ENCODE data around the gene HBS1L.

Gene HBS1L

DNA sequence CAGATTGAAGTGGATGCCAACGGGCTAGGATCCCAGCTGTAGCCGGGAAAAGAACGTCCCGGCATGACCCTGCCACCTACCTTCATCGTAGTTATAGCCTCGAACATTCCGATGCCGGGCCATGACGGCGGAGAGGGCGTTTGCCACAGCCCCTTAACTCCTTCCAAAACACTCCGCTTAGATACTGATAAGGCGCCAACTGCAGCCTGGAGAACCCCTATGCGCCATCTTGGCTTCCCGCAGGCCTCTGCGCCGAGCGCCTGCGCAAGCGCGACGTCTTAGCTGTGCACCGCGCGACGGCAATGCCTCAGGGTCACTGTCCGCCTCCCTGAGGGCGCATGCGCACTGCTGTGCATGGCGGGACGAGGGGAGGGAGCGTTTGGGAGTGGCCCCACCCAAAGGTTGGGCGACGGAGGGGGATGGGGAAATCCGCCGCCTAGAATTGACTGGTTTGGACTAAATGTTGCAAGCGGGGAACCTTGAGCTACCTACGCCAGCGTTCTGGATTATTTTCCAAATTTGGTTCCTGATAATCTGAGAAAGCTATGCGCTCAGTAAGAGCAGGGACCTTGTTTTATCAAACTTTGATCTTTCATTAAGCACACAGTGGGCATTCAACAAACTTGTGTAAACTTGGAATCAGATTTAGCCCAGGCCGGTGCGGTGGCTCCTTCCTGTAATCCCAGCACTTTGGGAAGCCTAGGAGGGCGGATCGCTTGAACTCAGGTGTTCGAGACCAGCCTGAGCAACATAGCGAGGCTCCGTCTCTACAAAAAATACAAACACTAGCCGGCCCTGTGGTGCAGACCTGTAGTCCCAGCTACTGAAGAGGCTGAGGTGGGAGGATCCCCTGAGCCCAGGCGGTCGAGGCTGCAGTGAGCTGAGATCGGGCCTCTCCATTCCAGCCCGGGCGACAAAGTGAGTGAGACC, at the start of gene HBS1L:
TSS of gene HBS1L (minus strand) at position 254 of the 930 bp plus-strand sequence. CDS start at position 123, 131 bp downstream.
- H3K27ac Mint-ChIP-seq: peak within 1 kb of the TSS; percentile 99
- peak within 1 kb of the TSS; percentile 94 to 97 for H3K4me3 Mint-ChIP-seq
- H3K9me3 Mint-ChIP-seq: no peaks in the 10 kb centered on the region
- no peaks in the 10 kb centered on the region for H3K27me3 Mint-ChIP-seq
- H3K4me1 Mint-ChIP-seq: peaks cover 12 to 34% of the 10 kb centered on the region in 2 donors
- peaks cover 9 to 12% of the 10 kb centered on the region in 2 donors for H3K36me3 Mint-ChIP-seq
- peak; percentile 98 for ATAC-seq (replicated peaks)
- peak; percentile 98 for DNase-seq

- Mint-ChIP-seq H3K4me3 (no peak overlapping the region), H3K9me3 (peaks cover 0 to 3% of the 10 kb centered on the region in 2 donors), H3K27me3 (peaks cover 4% of the 10 kb centered on the region in 2 donors), H3K4me1 (peaks cover 17 to 28% of the 10 kb centered on the region in 2 donors), H3K27ac (no peak overlapping the region), H3K36me3 (peaks cover 0 to 3% of the 10 kb centered on the region in 2 donors)
- DNase-seq (no peak), ATAC-seq (replicated peaks) (no peak)
Observed at GRCh38 chr6:135104199-135104598, 49.6 kb upstream of the HBS1L start.

GRCh38 chr6:135102191-135102590, 47.6 kb upstream of the HBS1L start:
- ATAC-seq (replicated peaks) (no peak), DNase-seq (no peak)
- H3K9me3 Mint-ChIP-seq: peaks cover 0 to 3% of the 10 kb centered on the region in 2 donors
- H3K4me1 Mint-ChIP-seq: peaks cover 14 to 28% of the 10 kb centered on the region in 2 donors
- peaks cover 4% of the 10 kb centered on the region in 2 donors for H3K27me3 Mint-ChIP-seq
- H3K36me3 Mint-ChIP-seq: peaks cover 0 to 3% of the 10 kb centered on the region in 2 donors
- H3K27ac Mint-ChIP-seq: no peak overlapping the region
- no peak overlapping the region for H3K4me3 Mint-ChIP-seq

DNA sequence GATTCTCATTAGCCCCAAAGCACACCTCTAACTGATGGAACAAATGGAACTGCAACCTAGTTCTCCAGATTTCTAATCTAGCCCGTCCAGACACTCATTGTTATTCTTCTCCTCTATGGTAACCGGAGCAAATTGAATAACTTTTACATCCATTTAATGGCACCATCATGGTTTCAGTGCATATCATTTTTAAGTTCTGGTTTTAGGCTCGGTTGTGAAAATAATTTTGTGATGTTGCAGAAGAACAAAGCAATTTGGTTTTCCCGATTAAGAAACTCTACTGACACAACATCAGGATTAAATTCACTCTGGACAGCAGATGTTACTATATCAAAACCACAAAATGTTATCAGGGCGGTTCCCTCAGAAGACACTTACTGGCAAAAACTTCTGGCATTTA, 42.5 kb upstream of the HBS1L start:
- ATAC-seq (replicated peaks): no peak

GRCh38 chr6:135096403-135097130, 41.9 kb upstream of the HBS1L start:
- Mint-ChIP-seq H3K4me3 (no peak overlapping the region), H3K4me1 (peaks cover 8 to 23% of the 10 kb centered on the region in 2 donors), H3K27ac (no peak overlapping the region), H3K9me3 (no peaks in the 10 kb centered on the region), H3K36me3 (no peaks in the 10 kb centered on the region), H3K27me3 (peaks cover 0 to 4% of the 10 kb centered on the region in 2 donors)
- DNase-seq (no peak), ATAC-seq (replicated peaks) (no peak)

More for the DNA sequence above, 42.5 kb upstream of the HBS1L start:
- H3K36me3 Mint-ChIP-seq: no peaks in the 10 kb centered on the region
- H3K4me3 Mint-ChIP-seq: no peak overlapping the region
- H3K27ac Mint-ChIP-seq: no peak overlapping the region
- no peaks in the 10 kb centered on the region for H3K9me3 Mint-ChIP-seq
- H3K4me1 Mint-ChIP-seq: peaks cover 8 to 29% of the 10 kb centered on the region in 2 donors
- peaks cover 0 to 4% of the 10 kb centered on the region in 2 donors for H3K27me3 Mint-ChIP-seq
- no peak for DNase-seq

- no peaks in the 10 kb centered on the region for H3K9me3 Mint-ChIP-seq
- H3K27me3 Mint-ChIP-seq: peaks cover 0 to 4% of the 10 kb centered on the region in 2 donors
- no peak for DNase-seq
- H3K4me1 Mint-ChIP-seq: peaks cover 7 to 26% of the 10 kb centered on the region in 2 donors
- no peak overlapping the region for H3K27ac Mint-ChIP-seq
- ATAC-seq (replicated peaks): no peak
- H3K4me3 Mint-ChIP-seq: no peak overlapping the region
- H3K36me3 Mint-ChIP-seq: no peaks in the 10 kb centered on the region
Observed at GRCh38 chr6:135095716-135096115, 41.1 kb upstream of the HBS1L start.

- Mint-ChIP-seq H3K36me3 (no peaks in the 10 kb centered on the region), H3K27ac (no peak overlapping the region), H3K4me1 (peaks cover 9 to 33% of the 10 kb centered on the region in 2 donors), H3K9me3 (no peaks in the 10 kb centered on the region), H3K27me3 (no peaks in the 10 kb centered on the region), H3K4me3 (peak overlapping the region in 1 of 2 donors; percentile 51)
- DNase-seq (no peak), ATAC-seq (replicated peaks) (peak; percentile 84 to 89)
Observed at GRCh38 chr6:135094403-135094821, 39.8 kb upstream of the HBS1L start.

- no peaks in the 10 kb centered on the region for H3K9me3 Mint-ChIP-seq
- H3K4me3 Mint-ChIP-seq: no peak overlapping the region
- no peaks in the 10 kb centered on the region for H3K27me3 Mint-ChIP-seq
- DNase-seq: no peak
- no peak overlapping the region for H3K27ac Mint-ChIP-seq
- no peaks in the 10 kb centered on the region for H3K36me3 Mint-ChIP-seq
- no peak for ATAC-seq (replicated peaks)
- H3K4me1 Mint-ChIP-seq: peaks cover 14 to 42% of the 10 kb centered on the region in 2 donors
Observed at GRCh38 chr6:135093578-135093977, 39.0 kb upstream of the HBS1L start.

DNA sequence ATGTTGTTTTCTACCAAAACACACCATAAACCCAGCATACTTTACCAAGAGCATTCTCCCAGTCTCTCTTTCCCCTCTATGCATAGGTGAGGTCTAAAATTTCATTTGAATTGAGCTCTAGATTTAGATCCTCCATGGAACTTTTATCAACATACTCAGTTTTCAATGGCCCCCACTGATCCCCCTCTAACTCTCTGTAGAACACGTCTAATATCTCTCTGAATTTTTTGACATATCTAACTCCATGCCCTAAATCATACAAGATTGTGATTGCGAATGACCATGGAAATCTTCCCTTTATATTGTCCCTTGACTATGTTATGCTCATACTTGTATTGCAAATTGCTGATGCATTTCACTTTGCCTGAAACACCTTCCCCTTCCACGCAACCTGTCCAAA, 38.1 kb upstream of the HBS1L start:
- Mint-ChIP-seq H3K9me3 (no peaks in the 10 kb centered on the region), H3K4me1 (peaks cover 20 to 50% of the 10 kb centered on the region in 2 donors), H3K27me3 (no peaks in the 10 kb centered on the region), H3K4me3 (no peak overlapping the region), H3K36me3 (no peaks in the 10 kb centered on the region), H3K27ac (no peak overlapping the region)
- no peak for DNase-seq
- ATAC-seq (replicated peaks): no peak

GRCh38 chr6:135090819-135091218, 36.2 kb upstream of the HBS1L start:
- Mint-ChIP-seq H3K36me3 (no peaks in the 10 kb centered on the region), H3K27ac (peak overlapping the region; percentile 0), H3K4me1 (peaks cover 33 to 69% of the 10 kb centered on the region in 2 donors), H3K4me3 (no peak overlapping the region), H3K27me3 (no peaks in the 10 kb centered on the region), H3K9me3 (no peaks in the 10 kb centered on the region)
- ATAC-seq (replicated peaks) (no peak), DNase-seq (no peak)

DNA sequence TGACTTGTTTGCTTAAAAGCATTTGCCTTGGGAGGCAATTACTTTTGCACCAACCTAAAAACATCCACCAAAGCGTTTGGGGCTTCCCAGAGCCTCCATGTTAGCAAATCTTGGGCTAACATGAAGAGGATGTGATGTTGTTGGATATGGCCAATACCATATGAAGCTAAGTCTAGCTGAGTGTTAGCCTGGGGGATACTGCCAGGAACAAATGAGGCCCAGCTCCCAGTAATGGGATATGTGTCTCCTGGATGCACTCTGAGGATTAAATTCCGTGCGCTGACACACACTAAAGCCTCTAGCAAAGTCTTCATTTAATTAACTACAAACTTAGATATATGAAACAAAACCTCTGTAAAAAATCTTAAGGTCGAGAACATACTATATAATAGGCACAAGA, 35.3 kb upstream of the HBS1L start:
- DNase-seq (no peak), ATAC-seq (replicated peaks) (no peak)
- Mint-ChIP-seq H3K27ac (no peak overlapping the region), H3K4me1 (peaks cover 35 to 71% of the 10 kb centered on the region in 2 donors), H3K36me3 (no peaks in the 10 kb centered on the region), H3K9me3 (no peaks in the 10 kb centered on the region), H3K4me3 (no peak overlapping the region), H3K27me3 (no peaks in the 10 kb centered on the region)

GRCh38 chr6:135088818-135089809, 34.5 kb upstream of the HBS1L start:
- peak; percentile 66 to 74 for ATAC-seq (replicated peaks)
- DNase-seq: no peak
- no peak overlapping the region for H3K27ac Mint-ChIP-seq

DNA sequence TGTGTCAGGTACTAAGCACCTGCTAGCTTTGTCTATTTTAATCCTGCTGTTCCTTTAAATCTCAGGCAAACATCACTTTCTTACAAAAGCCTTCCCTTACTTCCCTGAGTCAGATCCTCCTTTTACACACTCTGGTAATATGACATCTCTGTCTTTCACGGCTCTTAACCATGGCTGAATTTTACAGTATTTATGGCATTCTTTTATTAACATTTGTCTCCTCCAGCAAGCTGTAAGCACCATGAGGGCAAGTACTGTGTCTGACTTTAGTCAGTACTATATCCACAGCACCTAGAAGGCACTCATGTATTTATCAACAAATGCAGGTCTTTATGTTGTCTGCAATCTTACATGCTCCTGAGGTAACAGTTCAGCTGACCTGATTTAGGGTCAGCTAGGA, 33.7 kb upstream of the HBS1L start:
- ATAC-seq (replicated peaks) (peak; percentile 8 to 16), DNase-seq (no peak)
- Mint-ChIP-seq H3K4me1 (peaks cover 31 to 60% of the 10 kb centered on the region in 2 donors), H3K9me3 (no peaks in the 10 kb centered on the region), H3K36me3 (no peaks in the 10 kb centered on the region), H3K27me3 (no peaks in the 10 kb centered on the region), H3K4me3 (peak overlapping the region in 1 of 2 donors; percentile 2), H3K27ac (peak overlapping the region; percentile 63)

More at GRCh38 chr6:135088818-135089809, 34.5 kb upstream of the HBS1L start:
- no peaks in the 10 kb centered on the region for H3K36me3 Mint-ChIP-seq
- no peaks in the 10 kb centered on the region for H3K9me3 Mint-ChIP-seq
- no peaks in the 10 kb centered on the region for H3K27me3 Mint-ChIP-seq
- peaks cover 34 to 63% of the 10 kb centered on the region in 2 donors for H3K4me1 Mint-ChIP-seq
- no peak overlapping the region for H3K4me3 Mint-ChIP-seq
